IMR-90 (cell line): ENCODE measurements around the gene INTS3. TPM values are rescaled to one million over a fixed set of nuclear protein-coding genes. Genes with fewer than 3 reads are reported as not detected.

Experiments used
- ATAC-seq: fragments of 200-7000 bp; cut with Tn5 transposase; 2 replicates; pipeline ENCODE4 v1.9.1; 2020; ENCODE audit warnings: low read depth, mild to moderate bottlenecking, moderate library complexity
- BruUV-seq: library from RNA; stranded (reverse); fragments of 400-500 nt; replicated peaks from 2 replicates; lab custom pipeline; 2021; lab: Mats Ljungman, UMichigan
- CTCF ChIA-PET: fragments of 300-600 bp; formaldehyde crosslinking; extraction: SDS; loops from one replicate; lab custom pipeline; 2021; ENCODE audit warnings: antibody characterized with exemption; lab: Yijun Ruan, JAX
- POLR2A ChIA-PET: fragments of 300-600 bp; sonication (Branson Sonifier 250); formaldehyde crosslinking; loops from one replicate; lab custom pipeline; 2022; ENCODE audit warnings: antibody characterized with exemption; ENCODE audit not compliant: unreplicated experiment; lab: Charles Lee
- DNase-seq: peaks from one replicate; pipeline ENCODE4 v3.0.0; 2013
- H2AFZ ChIP-seq: replicated peaks from 2 replicates; pipeline ENCODE3; 2013; ENCODE audit warnings: low read length, mild to moderate bottlenecking; ENCODE audit not compliant: poor library complexity
- H2AK5ac ChIP-seq: 2 replicates; pipeline ENCODE4 v1.6.1; 2013; ENCODE audit warnings: low read depth, low read length, inconsistent platforms
- H2AK9ac ChIP-seq: replicated peaks from 2 replicates; pipeline ENCODE3; 2013; ENCODE audit warnings: mild to moderate bottlenecking, low read depth, low read length, moderate library complexity; ENCODE audit not compliant: poor library complexity
- H2BK120ac ChIP-seq: 2 replicates; pipeline ENCODE4 v1.6.1; 2013; ENCODE audit warnings: low read depth, low read length, inconsistent platforms
- H2BK15ac ChIP-seq: 3 replicates; pipeline ENCODE4 v1.6.1; 2013; ENCODE audit warnings: low read depth, low read length, inconsistent platforms
- H2BK20ac ChIP-seq: 2 replicates; pipeline ENCODE4 v1.6.1; 2013; ENCODE audit warnings: low read depth, mild to moderate bottlenecking, inconsistent platforms, low read length, moderate library complexity
- H2BK5ac ChIP-seq: 2 replicates; pipeline ENCODE4 v1.6.1; 2013; ENCODE audit warnings: mild to moderate bottlenecking, low read depth, low read length, inconsistent platforms; ENCODE audit not compliant: poor library complexity, severe bottlenecking
- H3K14ac ChIP-seq: replicated peaks from 2 replicates; pipeline ENCODE4 v1.6.1; 2013; ENCODE audit warnings: low read depth, low read length, inconsistent platforms
- H3K18ac ChIP-seq: 2 replicates; pipeline ENCODE4 v1.6.1; 2013; ENCODE audit warnings: low read depth, low read length, control low read depth
- H3K23ac ChIP-seq: 2 replicates; pipeline ENCODE4 v1.6.1; 2013; ENCODE audit warnings: low read depth, low read length, inconsistent platforms
- H3K27ac ChIP-seq: 2 replicates; pipeline ENCODE4 v1.5.1; 2013; ENCODE audit warnings: mild to moderate bottlenecking, control low read depth, low read length; ENCODE audit not compliant: insufficient read depth
- H3K27me3 ChIP-seq: 2 replicates; pipeline ENCODE4 v1.6.1; 2013; ENCODE audit warnings: low read length; ENCODE audit not compliant: control insufficient read depth, insufficient read depth
- H3K36me3 ChIP-seq: 2 replicates; pipeline ENCODE4 v1.6.1; 2013; ENCODE audit warnings: low read length, mixed read lengths; ENCODE audit not compliant: control insufficient read depth, insufficient read depth
- H3K4ac ChIP-seq: 2 replicates; pipeline ENCODE4 v1.6.1; 2013; ENCODE audit warnings: low read depth, low read length, inconsistent platforms
- H3K4me1 ChIP-seq: 2 replicates; pipeline ENCODE4 v1.6.1; 2013; ENCODE audit warnings: low read length, mixed read lengths; ENCODE audit not compliant: control insufficient read depth, insufficient read depth
- H3K4me2 ChIP-seq: 2 replicates; pipeline ENCODE4 v1.6.1; 2013; ENCODE audit warnings: low read depth, mild to moderate bottlenecking, control low read depth, low read length, moderate library complexity
- H3K4me3 ChIP-seq: 2 replicates; pipeline ENCODE4 v1.5.1; 2013; ENCODE audit warnings: low read depth, mild to moderate bottlenecking, control low read depth, low read length, moderate library complexity; ENCODE audit not compliant: insufficient read depth
- H3K56ac ChIP-seq: 2 replicates; pipeline ENCODE4 v1.6.1; 2013; ENCODE audit warnings: low read length, inconsistent platforms; ENCODE audit not compliant: insufficient read depth; ENCODE audit errors: extremely low read depth
- H3K79me1 ChIP-seq, 2 experiments: 2 replicates each; pipeline ENCODE4 v1.6.1; 2013; ENCODE audit warnings: low read length in 2 of 2, inconsistent platforms in 1 of 2, low read depth in 1 of 2
- H3K9ac ChIP-seq: 2 replicates; pipeline ENCODE4 v1.6.1; 2013; ENCODE audit warnings: low read depth, low read length, control low read depth
- H3K9me1 ChIP-seq: 2 replicates; pipeline ENCODE4 v1.6.1; 2013; ENCODE audit warnings: low read length, inconsistent platforms; ENCODE audit not compliant: insufficient read depth
- H3K9me3 ChIP-seq: 2 replicates; pipeline ENCODE4 v1.6.1; 2013; ENCODE audit warnings: low read length; ENCODE audit not compliant: control insufficient read depth, insufficient read depth
- H4K20me1 ChIP-seq: 2 replicates; pipeline ENCODE4 v1.6.1; 2013; ENCODE audit warnings: low read length, inconsistent platforms; ENCODE audit not compliant: insufficient read depth
- H4K5ac ChIP-seq: 2 replicates; pipeline ENCODE4 v1.6.1; 2013; ENCODE audit warnings: mild to moderate bottlenecking, low read depth, low read length, control low read depth
- H4K8ac ChIP-seq, 2 experiments: 2 replicates each; pipeline ENCODE4 v1.6.1; 2013; ENCODE audit warnings: low read depth in 2 of 2, low read length in 2 of 2, control low read depth in 1 of 2, inconsistent platforms in 1 of 2
- H4K91ac ChIP-seq: 2 replicates; pipeline ENCODE4 v1.6.1; 2013; ENCODE audit warnings: low read depth, low read length, inconsistent platforms; ENCODE audit not compliant: insufficient read depth
- CEBPB ChIP-seq: IDR thresholded peaks from 2 replicates; pipeline ENCODE4 v1.6.1; 2012; ENCODE audit warnings: low read depth, low read length, improper control_type of control experiment
- MAZ ChIP-seq: IDR thresholded peaks from 2 replicates; pipeline ENCODE4 v1.6.1; 2012; ENCODE audit warnings: low read depth, mild to moderate bottlenecking, low read length, improper control_type of control experiment, moderate library complexity, borderline replicate concordance
- NFE2L2 ChIP-seq: fragments of 150-350 bp; IDR thresholded peaks from 2 replicates; pipeline ENCODE4 v1.6.1; 2016; ENCODE audit warnings: low read depth, mild to moderate bottlenecking, low read length
- POLR2A ChIP-seq: IDR thresholded peaks from 2 replicates; pipeline ENCODE4 v1.6.1; 2012; ENCODE audit warnings: mild to moderate bottlenecking, low read depth, low read length
- SMC3 ChIP-seq: fragments of 150-350 bp; IDR thresholded peaks from 2 replicates; pipeline ENCODE4 v1.6.1; 2016; ENCODE audit warnings: low read depth, mild to moderate bottlenecking, antibody characterized with exemption, low read length, moderate library complexity
- WGBS, 2 experiments: methylation state at CpG; one replicate each; pipeline versions ENCODE4 v1.1.5 to v1.1.7; 2013; ENCODE audit warnings: missing lambda C conversion rate in 2 of 2; ENCODE audit not compliant: insufficient read length in 1 of 2; ENCODE audit errors: extremely low coverage in 2 of 2; 5-methylcytosine and 5-hydroxymethylcytosine counted together
- dilution Hi-C: fragments of 300-500 bp; cut with HindIII; formaldehyde crosslinking; loops from one replicate; pipeline ENCODE4 v1.14.3; 2018; ENCODE audit warnings: low sequenced_read_pairs; ENCODE audit not compliant: unreplicated experiment
- in situ Hi-C: fragments of 300-500 bp; cut with MboI; formaldehyde crosslinking; loops from 3 replicates; pipeline ENCODE4 v1.14.3; 2019; ENCODE audit warnings: low sequenced_read_pairs, inconsistent platforms, mixed read lengths
- intact Hi-C: fragments of 100-400 bp; cut with micrococcal nuclease; formaldehyde crosslinking; loops from 2 replicates; pipeline ENCODE4 v1.10.0; 2022
- polyA plus RNA-seq, 3 experiments: library from polyadenylated mRNA; depleted of rRNA; stranded (reverse); fragments of >200 nt; gene quantifications; 2 replicates each; pipeline ENCODE4 v1.2.3, GENCODE V29; 2012; ENCODE audit warnings: low replicate concordance in 1 of 3
- total RNA-seq: library from RNA; depleted of rRNA; stranded (reverse); fragments of >200 nt; gene quantifications from 2 replicates; pipeline ENCODE4 v1.2.3, GENCODE V29; 2012
- TF ChIP-seq, protein P1 (sequence below): fragments of 150-350 bp; IDR thresholded peaks from 2 replicates; pipeline ENCODE4 v1.6.1; 2016; ENCODE audit warnings: low read depth, mild to moderate bottlenecking, low read length, moderate library complexity, borderline replicate concordance

The INTS3 gene
- total and polyA plus RNA-seq, 2 of the 4 experiments (the other 2 are of a cell fraction), result 33.5 to 59.4 TPM

DNA sequence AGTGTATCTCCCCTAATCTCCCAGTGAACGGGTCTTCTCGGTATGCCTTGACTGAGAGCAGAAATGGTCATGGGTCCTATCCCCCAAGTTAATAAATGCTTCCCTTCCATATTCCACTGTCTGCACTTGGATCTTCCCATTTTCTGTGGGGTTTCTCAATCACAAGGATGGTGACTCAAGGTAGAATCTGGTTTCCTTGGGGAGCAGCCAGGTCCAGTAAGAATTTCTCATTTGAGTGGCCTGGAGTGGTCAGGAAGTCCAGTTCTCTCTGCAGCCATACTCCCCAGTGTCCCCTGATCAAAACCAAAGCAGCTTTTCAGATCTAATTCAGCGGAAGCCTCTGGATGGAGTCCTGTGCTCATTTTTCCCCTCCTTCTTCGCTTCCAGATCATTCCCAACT lies 32.6 kb downstream of the INTS3 start:
- H3K27me3 ChIP-seq, result no peaks in the 10 kb centered on the region
- H3K56ac ChIP-seq, result no peak overlapping the region
- no peak overlapping the region for H3K9ac ChIP-seq
- H2AK9ac ChIP-seq, result peak overlapping the region; percentile 65
- no peak overlapping the region for H3K4ac ChIP-seq
- H3K23ac ChIP-seq, result no peak overlapping the region
- H3K36me3 ChIP-seq, result peaks cover 72% of the 10 kb centered on the region
- no peak overlapping the region for H2BK20ac ChIP-seq
- ChIA-PET CTCF (no interaction called here), POLR2A (no interaction called here)
- H4K91ac ChIP-seq, result no peak overlapping the region
- TF ChIP-seq NFE2L2, result no peak
- no peak for TF ChIP-seq SMC3
- peak; percentile 46 for TF ChIP-seq CEBPB
- no peak for TF ChIP-seq POLR2A
- no peak for TF ChIP-seq MAZ
- TF ChIP-seq, protein P1, sequence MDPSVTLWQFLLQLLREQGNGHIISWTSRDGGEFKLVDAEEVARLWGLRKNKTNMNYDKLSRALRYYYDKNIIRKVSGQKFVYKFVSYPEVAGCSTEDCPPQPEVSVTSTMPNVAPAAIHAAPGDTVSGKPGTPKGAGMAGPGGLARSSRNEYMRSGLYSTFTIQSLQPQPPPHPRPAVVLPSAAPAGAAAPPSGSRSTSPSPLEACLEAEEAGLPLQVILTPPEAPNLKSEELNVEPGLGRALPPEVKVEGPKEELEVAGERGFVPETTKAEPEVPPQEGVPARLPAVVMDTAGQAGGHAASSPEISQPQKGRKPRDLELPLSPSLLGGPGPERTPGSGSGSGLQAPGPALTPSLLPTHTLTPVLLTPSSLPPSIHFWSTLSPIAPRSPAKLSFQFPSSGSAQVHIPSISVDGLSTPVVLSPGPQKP, result no peak
- no peak overlapping the region for H2AK5ac ChIP-seq
- H4K5ac ChIP-seq, result no peak overlapping the region
- H2BK15ac ChIP-seq, result no peak overlapping the region
- no peaks in the 10 kb centered on the region for H4K20me1 ChIP-seq
- in situ Hi-C loops (no loop called here), intact Hi-C loops (no loop called here), dilution Hi-C loops (no loop called here)
- DNase-seq (peak; percentile 68), ATAC-seq (peak; percentile 56)
- no peak overlapping the region for H3K4me2 ChIP-seq
- peak overlapping the region; percentile 28 for H2AFZ ChIP-seq
- no peak overlapping the region for H3K14ac ChIP-seq
- H3K18ac ChIP-seq, result no peak overlapping the region
- WGBS, 2 experiments, result 100% methylated on average over 1 of the region's 4 CpGs; no CpG with 5 or more reads in 1 of the 2 experiments
- H3K79me1 ChIP-seq, result no peaks in the 10 kb centered on the region
- H3K4me1 ChIP-seq, result no peaks in the 10 kb centered on the region
- H3K4me3 ChIP-seq, result no peak overlapping the region
- H3K27ac ChIP-seq, result no peak overlapping the region
- H3K9me1 ChIP-seq, result peaks cover 8% of the 10 kb centered on the region
- no peaks in the 10 kb centered on the region for H3K9me3 ChIP-seq
- H2BK120ac ChIP-seq, result no peak overlapping the region
- H4K8ac ChIP-seq, result no peak overlapping the region
- H2BK5ac ChIP-seq, result no peak overlapping the region
- BruUV-seq, result no TSS peak
